DMS 273 (cell line): ENCODE data around the gene HSPB3.
"Not testable (repeated sequence)": the region's sequence is repeated elsewhere in the genome, so short reads cannot be mapped to it uniquely, and the experiment has no call there.

Experiments used
- DNase-seq: peaks from one replicate; lab custom pipeline; 2025; ENCODE audit not compliant: unreplicated experiment; lab: John Stamatoyannopoulos, UW

The HSPB3 gene

GRCh38 chr5:54454602-54455001 lies 897 bp upstream of the HSPB3 start:
- DNase-seq: no peak

GRCh38 chr5:54457094-54457862 lies 1.8 kb downstream of the HSPB3 start:
- peak; percentile 41 for DNase-seq

GRCh38 chr5:54458221-54458620 lies 2.7 kb downstream of the HSPB3 start:
- no peak for DNase-seq

- DNase-seq: no peak
Observed at GRCh38 chr5:54460181-54460919, 4.9 kb downstream of the HSPB3 start.

- DNase-seq: no peak
Observed at GRCh38 chr5:54462281-54462680, 6.8 kb downstream of the HSPB3 start.

- no peak for DNase-seq
Observed at GRCh38 chr5:54463713-54464112, 8.2 kb downstream of the HSPB3 start.

- DNase-seq: no peak
Observed at GRCh38 chr5:54469622-54470021, 14.1 kb downstream of the HSPB3 start.

GRCh38 chr5:54470128-54470527 lies 14.6 kb downstream of the HSPB3 start:
- DNase-seq: no peak

- DNase-seq: no peak
Observed at GRCh38 chr5:54470677-54471076, 15.2 kb downstream of the HSPB3 start.

GRCh38 chr5:54471398-54471797 lies 15.9 kb downstream of the HSPB3 start:
- no peak for DNase-seq

- no peak for DNase-seq
Observed at GRCh38 chr5:54476682-54477081, 21.2 kb downstream of the HSPB3 start.

- DNase-seq: no peak
Observed at GRCh38 chr5:54477941-54478478, 22.5 kb downstream of the HSPB3 start.

GRCh38 chr5:54480296-54480695 lies 24.8 kb downstream of the HSPB3 start:
- DNase-seq: no peak

GRCh38 chr5:54484219-54484894 lies 28.9 kb downstream of the HSPB3 start:
- DNase-seq: no peak

GRCh38 chr5:54485659-54486058 lies 30.2 kb downstream of the HSPB3 start:
- not testable (repeated sequence) for DNase-seq

- not testable (repeated sequence) for DNase-seq
Observed at GRCh38 chr5:54489648-54489979, 34.1 kb downstream of the HSPB3 start.

GRCh38 chr5:54491326-54491725 lies 35.8 kb downstream of the HSPB3 start:
- no peak for DNase-seq

GRCh38 chr5:54492178-54492577 lies 36.7 kb downstream of the HSPB3 start:
- no peak for DNase-seq

GRCh38 chr5:54495027-54495426 lies 39.5 kb downstream of the HSPB3 start:
- no peak for DNase-seq
